ENCODE data around the gene COG4. TPM values are rescaled to one million over a fixed set of nuclear protein-coding genes. Genes with fewer than 3 reads are reported as not detected.
"Not testable (repeated sequence)": the region's sequence is repeated elsewhere in the genome, so short reads cannot be mapped to it uniquely, and the experiment has no call there.

Gene COG4
- total and polyA plus RNA-seq, 12 donors: 28.2 to 195 (median 69.8) TPM

GRCh38 chr16:70529051-70529777, 5.9 kb upstream of the COG4 start:
- Histone ChIP-seq H3K27ac (peak overlapping the region in 2 of 5 donors; percentile 0 to 33), H3K4me3 (no peak overlapping the region), H3K27me3 (no peaks in the 10 kb centered on the region), H3K36me3 (replicated peaks in 1 of 2) (peaks cover 0 to 75% of the 10 kb centered on the region in 2 donors), H3K9me3 (replicated peaks in 1 of 3) (no peaks in the 10 kb centered on the region), H3K4me1 (replicated peaks in 1 of 2) (peaks cover 10 to 50% of the 10 kb centered on the region in 2 donors)
- no peak for DNase-seq
- TF ChIP-seq POLR2A (IDR thresholded peaks at IDR 0.05): no peak
- TF ChIP-seq, protein P1, sequence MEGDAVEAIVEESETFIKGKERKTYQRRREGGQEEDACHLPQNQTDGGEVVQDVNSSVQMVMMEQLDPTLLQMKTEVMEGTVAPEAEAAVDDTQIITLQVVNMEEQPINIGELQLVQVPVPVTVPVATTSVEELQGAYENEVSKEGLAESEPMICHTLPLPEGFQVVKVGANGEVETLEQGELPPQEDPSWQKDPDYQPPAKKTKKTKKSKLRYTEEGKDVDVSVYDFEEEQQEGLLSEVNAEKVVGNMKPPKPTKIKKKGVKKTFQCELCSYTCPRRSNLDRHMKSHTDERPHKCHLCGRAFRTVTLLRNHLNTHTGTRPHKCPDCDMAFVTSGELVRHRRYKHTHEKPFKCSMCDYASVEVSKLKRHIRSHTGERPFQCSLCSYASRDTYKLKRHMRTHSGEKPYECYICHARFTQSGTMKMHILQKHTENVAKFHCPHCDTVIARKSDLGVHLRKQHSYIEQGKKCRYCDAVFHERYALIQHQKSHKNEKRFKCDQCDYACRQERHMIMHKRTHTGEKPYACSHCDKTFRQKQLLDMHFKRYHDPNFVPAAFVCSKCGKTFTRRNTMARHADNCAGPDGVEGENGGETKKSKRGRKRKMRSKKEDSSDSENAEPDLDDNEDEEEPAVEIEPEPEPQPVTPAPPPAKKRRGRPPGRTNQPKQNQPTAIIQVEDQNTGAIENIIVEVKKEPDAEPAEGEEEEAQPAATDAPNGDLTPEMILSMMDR (IDR thresholded peaks at IDR 0.05): peak; percentile 47 to 74 (median 61)
- intact Hi-C loops (cut with DNase I): no loop called here
- 56 to 70% (median 61%) methylated on average over 8 of the region's 8 CpGs for WGBS, 4 donors

- no peak for DNase-seq
- Histone ChIP-seq H3K4me1 (replicated peaks in 1 of 2) (peaks cover 15 to 54% of the 10 kb centered on the region in 2 donors), H3K4me3 (no peak overlapping the region), H3K9me3 (replicated peaks in 1 of 3) (no peaks in the 10 kb centered on the region), H3K27me3 (no peaks in the 10 kb centered on the region), H3K36me3 (replicated peaks in 1 of 2) (peaks cover 0 to 57% of the 10 kb centered on the region in 2 donors), H3K27ac (no peak overlapping the region)
- 68 to 74% (median 69%) methylated on average over 8 of the region's 8 CpGs for WGBS, 4 donors
- intact Hi-C loops (cut with DNase I): no loop called here
- TF ChIP-seq POLR2A (IDR thresholded peaks at IDR 0.05): no peak
- TF ChIP-seq, protein P1 (IDR thresholded peaks at IDR 0.05): no peak
These were observed 4.1 kb upstream of the COG4 start for GRCh38 chr16:70527315-70527996.

DNA sequence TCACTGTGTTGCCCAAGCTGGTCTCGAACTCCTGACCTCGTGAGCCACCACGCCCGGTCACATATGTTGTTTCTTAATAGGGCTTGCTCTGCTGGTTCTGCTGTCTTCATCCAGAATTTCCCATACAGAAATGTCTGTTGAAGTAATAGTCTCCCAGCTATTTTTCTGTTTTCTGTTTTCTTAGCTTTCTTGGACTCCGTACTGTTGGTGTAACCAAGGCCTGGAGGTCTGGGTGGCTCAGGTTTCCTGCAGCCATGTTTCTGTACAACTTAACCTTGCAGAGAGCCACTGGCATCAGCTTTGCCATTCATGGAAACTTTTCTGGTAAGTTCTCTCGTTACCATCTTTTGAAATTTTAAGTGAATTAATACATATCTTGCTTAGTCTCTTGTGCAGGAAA, 3.0 kb upstream of the COG4 start:
- intact Hi-C loops (cut with DNase I): no loop called here
- H3K4me1 ChIP-seq (replicated peaks in 1 of 2): peaks cover 20 to 61% of the 10 kb centered on the region in 2 donors
- 68 to 88% (median 81%) methylated on average over 6 of the region's 6 CpGs for WGBS, 4 donors

DNA sequence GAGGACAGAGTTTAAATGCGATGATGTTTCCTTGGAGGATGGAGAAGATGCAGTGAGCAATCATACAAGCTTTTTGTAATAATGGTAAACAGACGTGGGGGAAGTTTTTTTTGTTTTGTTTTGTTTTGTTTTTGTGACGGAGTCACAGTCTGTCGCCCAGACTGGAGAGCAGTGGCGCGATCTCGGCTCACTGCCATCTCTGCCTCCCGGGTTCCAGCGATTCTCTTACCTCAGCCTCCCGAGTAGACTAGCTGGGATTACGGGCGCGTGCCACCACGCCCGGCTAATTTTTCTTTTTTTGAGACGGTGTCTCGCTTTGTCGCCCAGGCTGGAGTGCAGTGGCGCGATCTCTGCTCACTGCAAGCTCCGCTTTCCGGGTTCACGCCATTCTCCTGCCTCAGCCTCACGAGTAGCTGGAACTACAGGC, 1.1 kb upstream of the COG4 start:
- Histone ChIP-seq H3K4me3 (peak overlapping the region; percentile 75 to 98 (median 84)), H3K4me1 (replicated peaks in 1 of 2) (peaks cover 20 to 55% of the 10 kb centered on the region in 2 donors), H3K36me3 (replicated peaks in 1 of 2) (peaks cover 0 to 29% of the 10 kb centered on the region in 2 donors), H3K27ac (peak overlapping the region; percentile 58 to 91 (median 84))
- peak in 6 of 7 donors; percentile 27 to 71 (median 58) for DNase-seq
- 0 to 2% (median 1%) methylated on average over 24 of the region's 24 CpGs for WGBS, 4 donors
- H3K9me3 ChIP-seq (replicated peaks in 1 of 3); H3K27me3 ChIP-seq; intact Hi-C loops (cut with DNase I): not testable (repeated sequence)

More for the DNA sequence above, 3.0 kb upstream of the COG4 start:
- TF ChIP-seq, protein P1 (IDR thresholded peaks at IDR 0.05): no peak
- TF ChIP-seq POLR2A (IDR thresholded peaks at IDR 0.05): no peak
- Histone ChIP-seq H3K9me3 (replicated peaks in 1 of 3) (no peaks in the 10 kb centered on the region), H3K36me3 (replicated peaks in 1 of 2) (peaks cover 0 to 47% of the 10 kb centered on the region in 2 donors), H3K4me3 (no peak overlapping the region), H3K27ac (no peak overlapping the region), H3K27me3 (no peaks in the 10 kb centered on the region)
- no peak for DNase-seq

All from adrenal gland (tissue), 12 donors.